NCI-H69 (cell line): ENCODE results near the gene GJA4.
"Not testable (repeated sequence)": the region's sequence is repeated elsewhere in the genome, so short reads cannot be mapped to it uniquely, and the experiment has no call there.

ENCODE experiments used
- DNase-seq: peaks from one replicate; lab custom pipeline; 2025; lab: John Stamatoyannopoulos, UW

GJA4 gene

GRCh38 chr1:34792424-34792823, 375 bp upstream of the GJA4 start:
- DNase-seq = no peak

- peak; percentile 4 for DNase-seq
Measured at GRCh38 chr1:34794001-34794789, 1.4 kb downstream of the GJA4 start.

- no peak for DNase-seq
Measured at GRCh38 chr1:34794790-34795180, 2.0 kb downstream of the GJA4 start.

- no peak for DNase-seq
Measured at GRCh38 chr1:34795916-34796315, 3.1 kb downstream of the GJA4 start.

GRCh38 chr1:34796990-34797389, 4.2 kb downstream of the GJA4 start:
- DNase-seq = no peak

GRCh38 chr1:34800214-34800613, 7.4 kb downstream of the GJA4 start:
- DNase-seq = no peak

GRCh38 chr1:34803770-34804169, 11.0 kb downstream of the GJA4 start:
- no peak for DNase-seq

GRCh38 chr1:34806396-34806795, 13.6 kb downstream of the GJA4 start:
- DNase-seq = no peak

- no peak for DNase-seq
Measured at GRCh38 chr1:34808051-34808810, 15.4 kb downstream of the GJA4 start.

GRCh38 chr1:34810781-34811180, 18.0 kb downstream of the GJA4 start:
- DNase-seq = not testable (repeated sequence)

GRCh38 chr1:34816332-34816731, 23.5 kb downstream of the GJA4 start:
- DNase-seq = no peak

- no peak for DNase-seq
Measured at GRCh38 chr1:34816778-34817177, 24.0 kb downstream of the GJA4 start.

GRCh38 chr1:34818862-34819261, 26.1 kb downstream of the GJA4 start:
- not testable (repeated sequence) for DNase-seq

GRCh38 chr1:34822202-34822601, 29.4 kb downstream of the GJA4 start:
- DNase-seq = no peak

- DNase-seq = no peak
Measured at GRCh38 chr1:34824817-34825454, 32.1 kb downstream of the GJA4 start.

GRCh38 chr1:34825455-34826091, 32.8 kb downstream of the GJA4 start:
- DNase-seq = no peak

- no peak for DNase-seq
Measured at GRCh38 chr1:34827341-34827941, 34.6 kb downstream of the GJA4 start.

GRCh38 chr1:34828611-34829010, 35.8 kb downstream of the GJA4 start:
- DNase-seq = no peak

- DNase-seq = no peak
Measured at GRCh38 chr1:34829250-34829649, 36.5 kb downstream of the GJA4 start.

GRCh38 chr1:34831721-34832246, 39.0 kb downstream of the GJA4 start:
- DNase-seq = peak; percentile 56

GRCh38 chr1:34833711-34834110, 40.9 kb downstream of the GJA4 start:
- no peak for DNase-seq
